HepG2 (cell line): ENCODE results near the gene MISFA. TPM values are rescaled to one million over a fixed set of nuclear protein-coding genes. Genes with fewer than 3 reads are reported as not detected.

Experiments used
- FOXA1 ChIP-seq, 2 experiments: fragments of 450-650 bp in 1 of 2; sonication (generic) in 1 of 2; formaldehyde crosslinking in 1 of 2; IDR thresholded peaks; 2 replicates each; pipeline versions ENCODE4 v1.4.0 to v1.6.1; 2016 to 2020; ENCODE audit warnings: missing genetic modification reagents in 1 of 2
- GTF3A ChIP-seq: sonication (generic); formaldehyde crosslinking; conservative IDR thresholded peaks from 2 replicates; pipeline ENCODE4 v1.4.0; 2020; ENCODE audit warnings: mild to moderate bottlenecking, missing genetic modification reagents
- HDAC2 ChIP-seq: sonication (generic); formaldehyde crosslinking; IDR thresholded peaks from 2 replicates; pipeline ENCODE4 v1.4.0; 2020; ENCODE audit warnings: missing genetic modification reagents
- HNRNPUL1 ChIP-seq: fragments of 200-400 bp; formaldehyde crosslinking; IDR thresholded peaks from 2 replicates; pipeline ENCODE4 v1.6.1; 2017; ENCODE audit warnings: low read depth, mild to moderate bottlenecking, low read length, moderate library complexity
- KLF6 ChIP-seq: IDR thresholded peaks from 2 replicates; pipeline ENCODE4 v1.8.0; 2016; ENCODE audit warnings: missing biosample characterization, missing genetic modification reagents
- MYNN ChIP-seq: sonication (generic); formaldehyde crosslinking; IDR thresholded peaks from 2 replicates; pipeline ENCODE4 v1.4.0; 2020; ENCODE audit warnings: mild to moderate bottlenecking, low read depth, missing genetic modification reagents
- NCOR1 ChIP-seq: fragments of 200-600 bp; sonication (generic); IDR thresholded peaks from 2 replicates; pipeline ENCODE4 v1.7.0; 2017; ENCODE audit warnings: antibody characterized with exemption, low read length, borderline replicate concordance
- NFYB ChIP-seq: sonication (generic); formaldehyde crosslinking; IDR thresholded peaks from 2 replicates; pipeline ENCODE4 v1.4.0; 2020; ENCODE audit warnings: missing genetic modification reagents
- NFYC ChIP-seq: IDR thresholded peaks from 2 replicates; pipeline ENCODE4 v1.6.1; 2016; ENCODE audit warnings: missing genetic modification reagents, missing compliant biosample characterization
- POGZ ChIP-seq: sonication (generic); formaldehyde crosslinking; IDR thresholded peaks from 2 replicates; pipeline ENCODE4 v1.4.0; 2020; ENCODE audit warnings: mild to moderate bottlenecking, missing genetic modification reagents
- SALL1 ChIP-seq: sonication (generic); formaldehyde crosslinking; IDR thresholded peaks from 2 replicates; pipeline ENCODE4 v1.8.0; 2022; ENCODE audit warnings: mild to moderate bottlenecking, missing genetic modification reagents
- TARDBP ChIP-seq: sonication (generic); formaldehyde crosslinking; IDR thresholded peaks from 2 replicates; pipeline ENCODE4 v1.8.0; 2022; ENCODE audit warnings: mild to moderate bottlenecking, missing genetic modification reagents
- ZFX ChIP-seq: sonication (generic); formaldehyde crosslinking; IDR thresholded peaks from 2 replicates; pipeline ENCODE4 v1.4.0; 2020; ENCODE audit warnings: mild to moderate bottlenecking, low read depth, missing genetic modification reagents, moderate library complexity
- ZNF296 ChIP-seq: sonication (generic); formaldehyde crosslinking; conservative IDR thresholded peaks from 2 replicates; pipeline ENCODE4 v1.5.0; 2020; ENCODE audit warnings: mild to moderate bottlenecking, missing genetic modification reagents
- ZNF331 ChIP-seq: sonication (generic); formaldehyde crosslinking; IDR thresholded peaks from 2 replicates; pipeline ENCODE4 v1.4.0; 2020; ENCODE audit warnings: missing genetic modification reagents
- ZNF567 ChIP-seq: sonication (generic); formaldehyde crosslinking; IDR thresholded peaks from 2 replicates; pipeline ENCODE4 v1.8.1; 2023; ENCODE audit warnings: mild to moderate bottlenecking, missing genetic modification reagents, borderline replicate concordance
- ZNF644 ChIP-seq: IDR thresholded peaks from 2 replicates; pipeline ENCODE4 v1.6.1; 2016; ENCODE audit warnings: low read depth
- polyA plus RNA-seq, 8 experiments: library from polyadenylated mRNA; depleted of rRNA in 3 of 8; stranded (reverse) in 7 of 8; unstranded in 1 of 8; fragments of >200 nt; fragmentation: Illumina TruSeq in 4 of 8; extraction: Trizol in 4 of 8; gene quantifications; 2 replicates each; pipeline versions ENCODE4 v1.2.1 to v1.2.3, GENCODE V29; 2011 to 2016; ENCODE audit warnings: low read depth in 4 of 8, missing spikeins in 1 of 8, mixed read lengths in 1 of 8; ENCODE audit not compliant: insufficient read depth in 1 of 8
- total RNA-seq, 5 experiments: library from RNA; depleted of rRNA; stranded (reverse); fragments of >200 nt; fragmentation: Illumina TruSeq; extraction: Trizol; gene quantifications; 2 replicates each; pipeline ENCODE4 v1.2.3, GENCODE V29; 2016; ENCODE audit warnings: low read depth in 1 of 5
- TF ChIP-seq, protein P1 (sequence below): sonication (generic); formaldehyde crosslinking; IDR thresholded peaks from 2 replicates; pipeline ENCODE4 v1.4.0; 2020; ENCODE audit warnings: missing genetic modification reagents, mild to moderate bottlenecking, borderline replicate concordance
- TF ChIP-seq, protein P2 (sequence below): sonication (generic); formaldehyde crosslinking; IDR thresholded peaks from 2 replicates; pipeline ENCODE4 v1.5.0; 2020; ENCODE audit warnings: missing genetic modification reagents
- TF ChIP-seq, protein P3 (sequence below): sonication (generic); formaldehyde crosslinking; IDR thresholded peaks from 2 replicates; pipeline ENCODE4 v1.5.0; 2020; ENCODE audit warnings: mild to moderate bottlenecking, missing genetic modification reagents
- TF ChIP-seq, protein P4 (sequence below): sonication (generic); IDR thresholded peaks from 2 replicates; pipeline ENCODE4 v1.6.1; 2016; ENCODE audit warnings: low read depth, borderline replicate concordance
- TF ChIP-seq, protein P5 (sequence below): sonication (generic); formaldehyde crosslinking; IDR thresholded peaks from 2 replicates; pipeline ENCODE4 v1.4.0; 2020; ENCODE audit warnings: missing genetic modification reagents

Gene MISFA
- total and polyA plus RNA-seq, 2 of the 13 experiments (the other 11 are each of a cell fraction or from before 2014, with no cell fraction given) = 1.4 to 5.4 TPM

DNA sequence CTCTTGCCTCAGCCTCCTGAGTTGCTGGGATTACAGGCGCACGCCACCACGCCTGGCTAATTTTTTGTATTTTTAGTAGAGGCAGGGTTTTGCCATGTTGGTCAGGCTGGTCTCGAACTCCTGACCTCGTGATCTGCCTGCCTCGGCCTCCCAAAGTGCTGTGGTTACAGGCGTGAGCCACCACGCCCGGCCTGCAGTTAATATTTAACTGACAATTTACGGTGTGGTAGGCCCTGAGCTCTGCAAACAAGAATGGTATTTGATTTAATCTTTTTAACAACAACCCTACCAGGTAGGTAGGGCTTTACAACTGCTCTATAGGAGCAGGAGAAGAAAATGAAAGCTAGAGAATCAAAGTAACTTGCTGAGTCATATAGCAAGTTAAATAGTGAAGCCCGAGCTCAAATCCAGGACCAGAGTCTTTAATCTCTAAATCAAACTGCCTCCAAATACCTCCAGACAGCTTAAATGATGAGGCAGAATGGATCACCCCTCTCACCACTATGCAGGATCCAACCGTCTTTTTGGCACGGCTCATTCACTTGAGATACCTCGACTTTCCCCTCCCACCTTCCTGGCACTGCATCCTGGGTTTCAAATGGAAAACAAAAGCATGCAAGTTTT lies 20.5 kb upstream of the MISFA start (continued):
- TF ChIP-seq, protein P1, sequence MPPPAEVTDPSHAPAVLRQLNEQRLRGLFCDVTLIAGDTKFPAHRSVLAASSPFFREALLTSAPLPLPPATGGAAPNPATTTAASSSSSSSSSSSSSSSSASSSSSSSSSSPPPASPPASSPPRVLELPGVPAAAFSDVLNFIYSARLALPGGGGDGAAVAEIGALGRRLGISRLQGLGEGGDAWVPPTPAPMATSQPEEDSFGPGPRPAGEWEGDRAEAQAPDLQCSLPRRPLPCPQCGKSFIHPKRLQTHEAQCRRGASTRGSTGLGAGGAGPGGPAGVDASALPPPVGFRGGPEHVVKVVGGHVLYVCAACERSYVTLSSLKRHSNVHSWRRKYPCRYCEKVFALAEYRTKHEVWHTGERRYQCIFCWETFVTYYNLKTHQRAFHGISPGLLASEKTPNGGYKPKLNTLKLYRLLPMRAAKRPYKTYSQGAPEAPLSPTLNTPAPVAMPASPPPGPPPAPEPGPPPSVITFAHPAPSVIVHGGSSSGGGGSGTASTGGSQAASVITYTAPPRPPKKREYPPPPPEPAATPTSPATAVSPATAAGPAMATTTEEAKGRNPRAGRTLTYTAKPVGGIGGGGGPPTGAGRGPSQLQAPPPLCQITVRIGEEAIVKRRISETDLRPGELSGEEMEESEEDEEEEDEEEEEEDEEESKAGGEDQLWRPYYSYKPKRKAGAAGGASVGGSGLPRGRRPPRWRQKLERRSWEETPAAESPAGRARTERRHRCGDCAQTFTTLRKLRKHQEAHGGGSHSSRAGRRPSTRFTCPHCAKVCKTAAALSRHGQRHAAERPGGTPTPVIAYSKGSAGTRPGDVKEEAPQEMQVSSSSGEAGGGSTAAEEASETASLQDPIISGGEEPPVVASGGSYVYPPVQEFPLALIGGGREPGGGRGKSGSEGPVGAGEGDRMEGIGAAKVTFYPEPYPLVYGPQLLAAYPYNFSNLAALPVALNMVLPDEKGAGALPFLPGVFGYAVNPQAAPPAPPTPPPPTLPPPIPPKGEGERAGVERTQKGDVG (CRISPR knock-in tag) = no peak
- TF ChIP-seq NFYC (CRISPR knock-in tag) (no peak), NCOR1 (peak; percentile 22; the same call in 1 of the 2 replicates), POGZ (CRISPR knock-in tag) (peak; percentile 96), NFYB (CRISPR knock-in tag) (no peak), FOXA1 (IDR thresholded peaks at IDR 0.05) (no peak), FOXA1 (CRISPR knock-in tag; IDR thresholded peaks at IDR 0.05) (peak; percentile 71), ZNF644 (CRISPR knock-in tag) (peak; percentile 37; the same call in 1 of the 2 replicates), ZFX (CRISPR knock-in tag) (peak; percentile 59), ZNF296 (CRISPR knock-in tag) (no peak), HDAC2 (CRISPR knock-in tag) (peak; percentile 88), MYNN (CRISPR knock-in tag) (no peak), KLF6 (no peak), GTF3A (CRISPR knock-in tag) (no peak), ZNF331 (peak; percentile 55; the same call in 1 of the 2 replicates), TARDBP (peak; percentile 80), HNRNPUL1 (no peak), ZNF567 (CRISPR knock-in tag) (no peak), SALL1 (CRISPR knock-in tag) (peak; percentile 75)
- TF ChIP-seq, protein P2, sequence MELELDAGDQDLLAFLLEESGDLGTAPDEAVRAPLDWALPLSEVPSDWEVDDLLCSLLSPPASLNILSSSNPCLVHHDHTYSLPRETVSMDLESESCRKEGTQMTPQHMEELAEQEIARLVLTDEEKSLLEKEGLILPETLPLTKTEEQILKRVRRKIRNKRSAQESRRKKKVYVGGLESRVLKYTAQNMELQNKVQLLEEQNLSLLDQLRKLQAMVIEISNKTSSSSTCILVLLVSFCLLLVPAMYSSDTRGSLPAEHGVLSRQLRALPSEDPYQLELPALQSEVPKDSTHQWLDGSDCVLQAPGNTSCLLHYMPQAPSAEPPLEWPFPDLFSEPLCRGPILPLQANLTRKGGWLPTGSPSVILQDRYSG (CRISPR knock-in tag) = no peak
- TF ChIP-seq, protein P3, sequence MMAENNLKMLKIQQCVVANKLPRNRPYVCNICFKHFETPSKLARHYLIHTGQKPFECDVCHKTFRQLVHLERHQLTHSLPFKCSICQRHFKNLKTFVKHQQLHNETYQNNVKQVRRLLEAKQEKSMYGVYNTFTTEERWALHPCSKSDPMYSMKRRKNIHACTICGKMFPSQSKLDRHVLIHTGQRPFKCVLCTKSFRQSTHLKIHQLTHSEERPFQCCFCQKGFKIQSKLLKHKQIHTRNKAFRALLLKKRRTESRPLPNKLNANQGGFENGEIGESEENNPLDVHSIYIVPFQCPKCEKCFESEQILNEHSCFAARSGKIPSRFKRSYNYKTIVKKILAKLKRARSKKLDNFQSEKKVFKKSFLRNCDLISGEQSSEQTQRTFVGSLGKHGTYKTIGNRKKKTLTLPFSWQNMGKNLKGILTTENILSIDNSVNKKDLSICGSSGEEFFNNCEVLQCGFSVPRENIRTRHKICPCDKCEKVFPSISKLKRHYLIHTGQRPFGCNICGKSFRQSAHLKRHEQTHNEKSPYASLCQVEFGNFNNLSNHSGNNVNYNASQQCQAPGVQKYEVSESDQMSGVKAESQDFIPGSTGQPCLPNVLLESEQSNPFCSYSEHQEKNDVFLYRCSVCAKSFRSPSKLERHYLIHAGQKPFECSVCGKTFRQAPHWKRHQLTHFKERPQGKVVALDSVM (CRISPR knock-in tag) = peak; percentile 31; the same call in 1 of the 2 replicates
- TF ChIP-seq, protein P4, sequence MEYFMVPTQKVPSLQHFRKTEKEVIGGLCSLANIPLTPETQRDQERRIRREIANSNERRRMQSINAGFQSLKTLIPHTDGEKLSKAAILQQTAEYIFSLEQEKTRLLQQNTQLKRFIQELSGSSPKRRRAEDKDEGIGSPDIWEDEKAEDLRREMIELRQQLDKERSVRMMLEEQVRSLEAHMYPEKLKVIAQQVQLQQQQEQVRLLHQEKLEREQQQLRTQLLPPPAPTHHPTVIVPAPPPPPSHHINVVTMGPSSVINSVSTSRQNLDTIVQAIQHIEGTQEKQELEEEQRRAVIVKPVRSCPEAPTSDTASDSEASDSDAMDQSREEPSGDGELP = no peak
- TF ChIP-seq, protein P5, sequence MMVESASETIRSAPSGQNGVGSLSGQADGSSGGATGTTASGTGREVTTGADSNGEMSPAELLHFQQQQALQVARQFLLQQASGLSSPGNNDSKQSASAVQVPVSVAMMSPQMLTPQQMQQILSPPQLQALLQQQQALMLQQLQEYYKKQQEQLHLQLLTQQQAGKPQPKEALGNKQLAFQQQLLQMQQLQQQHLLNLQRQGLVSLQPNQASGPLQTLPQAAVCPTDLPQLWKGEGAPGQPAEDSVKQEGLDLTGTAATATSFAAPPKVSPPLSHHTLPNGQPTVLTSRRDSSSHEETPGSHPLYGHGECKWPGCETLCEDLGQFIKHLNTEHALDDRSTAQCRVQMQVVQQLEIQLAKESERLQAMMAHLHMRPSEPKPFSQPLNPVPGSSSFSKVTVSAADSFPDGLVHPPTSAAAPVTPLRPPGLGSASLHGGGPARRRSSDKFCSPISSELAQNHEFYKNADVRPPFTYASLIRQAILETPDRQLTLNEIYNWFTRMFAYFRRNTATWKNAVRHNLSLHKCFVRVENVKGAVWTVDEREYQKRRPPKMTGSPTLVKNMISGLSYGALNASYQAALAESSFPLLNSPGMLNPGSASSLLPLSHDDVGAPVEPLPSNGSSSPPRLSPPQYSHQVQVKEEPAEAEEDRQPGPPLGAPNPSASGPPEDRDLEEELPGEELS = peak; percentile 68
